ENCODE data around the gene CTXND1.
A peak's percentile ranks its signal among the peaks of the same experiment; 100 is the strongest.

The CTXND1 gene

GRCh38 chr15:80180468-80180867 is 71.5 kb downstream of the CTXND1 start:
- DNase-seq (ENCODE audit: low spot score), result no peak

GRCh38 chr15:80179935-80180334 is 72.1 kb downstream of the CTXND1 start:
- DNase-seq (ENCODE audit: low spot score), result no peak

GRCh38 chr15:80179025-80179759 is 72.8 kb downstream of the CTXND1 start:
- DNase-seq (ENCODE audit: low spot score), result no peak

- DNase-seq (ENCODE audit: low spot score), result no peak
Measured at GRCh38 chr15:80177156-80177555, 74.9 kb downstream of the CTXND1 start.

- no peak for DNase-seq (ENCODE audit: low spot score)
Measured at GRCh38 chr15:80176443-80176842, 75.6 kb downstream of the CTXND1 start.

GRCh38 chr15:80175436-80175835 is 76.6 kb downstream of the CTXND1 start:
- no peak for DNase-seq (ENCODE audit: low spot score)

GRCh38 chr15:80174017-80174746 is 77.8 kb downstream of the CTXND1 start:
- no peak for DNase-seq (ENCODE audit: low spot score)

- DNase-seq (ENCODE audit: low spot score), result peak; percentile 79
Measured at GRCh38 chr15:80173022-80173759, 78.8 kb downstream of the CTXND1 start.

GRCh38 chr15:80172401-80172800 is 79.6 kb downstream of the CTXND1 start:
- DNase-seq (ENCODE audit: low spot score), result no peak

- no peak for DNase-seq (ENCODE audit: low spot score)
Measured at GRCh38 chr15:80171787-80172186, 80.2 kb downstream of the CTXND1 start.

GRCh38 chr15:80170596-80170995 is 81.4 kb downstream of the CTXND1 start:
- DNase-seq (ENCODE audit: low spot score), result no peak

- DNase-seq (ENCODE audit: low spot score), result no peak
Measured at GRCh38 chr15:80169768-80170357, 82.2 kb downstream of the CTXND1 start.

- DNase-seq (ENCODE audit: low spot score), result no peak
Measured at GRCh38 chr15:80168421-80168820, 83.6 kb downstream of the CTXND1 start.

GRCh38 chr15:80167936-80168335 is 84.1 kb downstream of the CTXND1 start:
- DNase-seq (ENCODE audit: low spot score), result no peak

- DNase-seq (ENCODE audit: low spot score), result no peak
Measured at GRCh38 chr15:80163897-80164296, 88.1 kb downstream of the CTXND1 start.

GRCh38 chr15:80163217-80163616 is 88.8 kb downstream of the CTXND1 start:
- no peak for DNase-seq (ENCODE audit: low spot score)

GRCh38 chr15:80162059-80162554 is 89.9 kb downstream of the CTXND1 start:
- DNase-seq (ENCODE audit: low spot score), result no peak

- no peak for DNase-seq (ENCODE audit: low spot score)
Measured at GRCh38 chr15:80161468-80162016, 90.5 kb downstream of the CTXND1 start.

- peak; percentile 34 for DNase-seq (ENCODE audit: low spot score)
Measured at GRCh38 chr15:80160570-80161156, 91.3 kb downstream of the CTXND1 start.

- no peak for DNase-seq (ENCODE audit: low spot score)
Measured at GRCh38 chr15:80159811-80160569, 92.0 kb downstream of the CTXND1 start.

- no peak for DNase-seq (ENCODE audit: low spot score)
Measured at GRCh38 chr15:80159301-80159700, 92.7 kb downstream of the CTXND1 start.

Measured in NAMALWA (cell line).